ENCODE data around the gene ZNF578. TPM values are rescaled to one million over a fixed set of nuclear protein-coding genes. Genes with fewer than 3 reads are reported as not detected.
A peak's percentile ranks its signal among the peaks of the same experiment; 100 is the strongest.

Gene ZNF578
- total RNA-seq = 1.5 TPM
- long read RNA-seq = 0 reads

DNA sequence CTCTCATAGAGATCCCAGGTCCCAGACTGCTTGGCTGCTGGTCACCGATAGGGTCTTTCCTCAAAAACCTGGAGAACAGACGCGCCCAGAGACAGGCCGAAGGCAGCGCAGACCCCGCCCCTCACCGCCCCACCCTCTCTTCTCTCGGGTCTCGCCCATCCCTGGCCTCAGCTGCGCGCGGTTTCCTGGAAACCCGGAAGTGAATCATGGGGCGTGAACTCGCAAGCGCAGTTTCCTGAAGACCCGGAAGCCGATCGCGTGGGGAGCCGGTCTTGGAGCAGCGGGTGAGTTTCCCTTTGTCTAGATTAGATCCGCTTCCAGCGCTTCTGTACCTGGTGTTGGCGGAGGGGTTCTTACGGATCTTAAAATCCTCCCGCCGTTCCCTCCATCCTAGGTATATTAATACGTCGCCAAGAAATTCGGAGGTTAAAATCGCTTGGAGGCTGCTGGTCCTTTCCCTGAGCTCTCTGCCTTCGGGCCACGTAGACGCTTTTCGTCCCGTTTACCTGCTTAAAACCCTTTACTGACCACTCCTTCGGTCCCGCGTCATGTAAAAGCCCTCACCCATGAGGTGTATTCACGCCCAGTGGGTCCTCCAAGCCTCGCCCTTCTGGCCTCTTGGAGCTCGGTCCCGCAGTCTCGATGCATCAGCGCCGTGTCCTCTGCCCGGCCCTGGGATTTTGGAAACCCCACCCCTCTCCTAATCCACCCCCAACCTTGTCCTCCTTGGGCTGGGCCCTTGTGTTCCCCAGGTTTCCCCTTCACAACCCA is at the start of gene ZNF578:
Gene ZNF578 (plus strand): TSS at position 230 of the 771 bp plus-strand sequence. CDS start 48,293 bp downstream, outside the sequence.
- peaks cover 89% of the 10 kb centered on the region for H3K9me3 ChIP-seq
- TF ChIP-seq, protein P1, sequence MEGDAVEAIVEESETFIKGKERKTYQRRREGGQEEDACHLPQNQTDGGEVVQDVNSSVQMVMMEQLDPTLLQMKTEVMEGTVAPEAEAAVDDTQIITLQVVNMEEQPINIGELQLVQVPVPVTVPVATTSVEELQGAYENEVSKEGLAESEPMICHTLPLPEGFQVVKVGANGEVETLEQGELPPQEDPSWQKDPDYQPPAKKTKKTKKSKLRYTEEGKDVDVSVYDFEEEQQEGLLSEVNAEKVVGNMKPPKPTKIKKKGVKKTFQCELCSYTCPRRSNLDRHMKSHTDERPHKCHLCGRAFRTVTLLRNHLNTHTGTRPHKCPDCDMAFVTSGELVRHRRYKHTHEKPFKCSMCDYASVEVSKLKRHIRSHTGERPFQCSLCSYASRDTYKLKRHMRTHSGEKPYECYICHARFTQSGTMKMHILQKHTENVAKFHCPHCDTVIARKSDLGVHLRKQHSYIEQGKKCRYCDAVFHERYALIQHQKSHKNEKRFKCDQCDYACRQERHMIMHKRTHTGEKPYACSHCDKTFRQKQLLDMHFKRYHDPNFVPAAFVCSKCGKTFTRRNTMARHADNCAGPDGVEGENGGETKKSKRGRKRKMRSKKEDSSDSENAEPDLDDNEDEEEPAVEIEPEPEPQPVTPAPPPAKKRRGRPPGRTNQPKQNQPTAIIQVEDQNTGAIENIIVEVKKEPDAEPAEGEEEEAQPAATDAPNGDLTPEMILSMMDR (IDR thresholded peaks at IDR 0.05) = no peak
- peak within 1 kb of the TSS; percentile 8 for H3K27ac ChIP-seq
- peaks cover 7% of the 10 kb centered on the region for H3K4me1 ChIP-seq
- peak; percentile 82 for ATAC-seq
- DNase-seq = peak; percentile 77
- H3K36me3 ChIP-seq = peaks cover 12% of the 10 kb centered on the region
- H3K4me3 ChIP-seq = peak within 1 kb of the TSS; percentile 60
- intact Hi-C loops (cut with DNase I) = no loop called here
- H3K27me3 ChIP-seq (ENCODE audit: low read depth) = no peaks in the 10 kb centered on the region

DNA sequence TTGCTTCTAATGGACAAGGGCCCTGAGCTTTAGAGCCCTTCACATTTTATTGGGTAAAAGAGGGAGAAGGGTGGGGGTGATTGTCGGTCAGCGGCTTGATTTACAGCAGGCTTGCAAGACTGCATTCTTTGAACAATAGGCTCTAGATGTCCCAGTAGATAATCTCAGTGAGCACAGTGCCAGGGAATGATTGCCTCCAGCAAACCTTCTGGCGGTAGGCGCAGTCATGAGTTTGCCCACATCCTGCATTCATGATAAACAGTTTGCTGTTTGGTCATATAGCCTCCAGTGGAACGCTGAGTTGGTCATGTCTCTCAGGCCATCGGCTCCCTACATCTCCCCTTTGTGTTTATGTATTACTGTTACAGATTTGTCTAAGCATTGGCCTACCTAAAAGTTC is 43.1 kb upstream of the ZNF578 start:
- Histone ChIP-seq H3K27ac (no peak overlapping the region), H3K9me3 (peaks cover 85% of the 10 kb centered on the region), H3K4me3 (no peak overlapping the region), H3K27me3 (ENCODE audit: low read depth) (no peaks in the 10 kb centered on the region), H3K4me1 (no peaks in the 10 kb centered on the region), H3K36me3 (peaks cover 64% of the 10 kb centered on the region)
- no peak for DNase-seq
- ATAC-seq = no peak
- TF ChIP-seq, protein P1 (IDR thresholded peaks at IDR 0.05) = no peak
- intact Hi-C loops (cut with DNase I) = no loop called here

DNA sequence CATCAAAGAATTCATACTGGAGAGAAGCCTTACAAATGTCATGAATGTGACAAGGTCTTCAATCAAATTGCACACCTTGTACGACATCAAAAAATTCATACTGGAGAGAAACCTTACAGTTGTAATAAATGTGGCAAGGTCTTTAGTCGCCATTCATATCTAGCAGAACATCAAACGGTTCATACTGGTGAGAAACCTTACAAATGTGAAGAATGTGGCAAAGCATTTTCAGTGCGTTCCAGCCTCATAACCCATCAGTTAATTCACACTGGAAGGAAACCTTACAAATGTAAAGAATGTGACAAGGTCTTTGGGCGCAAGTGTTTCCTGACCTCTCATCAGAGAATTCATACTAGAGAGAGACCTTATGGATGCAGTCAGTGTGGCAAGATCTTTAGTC is 37.6 kb upstream of the ZNF578 start:
- ATAC-seq = no peak
- no peaks in the 10 kb centered on the region for H3K27me3 ChIP-seq (ENCODE audit: low read depth)
- H3K36me3 ChIP-seq = peaks cover 11% of the 10 kb centered on the region
- peaks cover 99% of the 10 kb centered on the region for H3K9me3 ChIP-seq
- intact Hi-C loops (cut with DNase I) = no loop called here
- TF ChIP-seq, protein P1 (IDR thresholded peaks at IDR 0.05) = no peak
- no peaks in the 10 kb centered on the region for H3K4me1 ChIP-seq
- DNase-seq = no peak
- H3K4me3 ChIP-seq = no peak overlapping the region
- H3K27ac ChIP-seq = no peak overlapping the region

DNA sequence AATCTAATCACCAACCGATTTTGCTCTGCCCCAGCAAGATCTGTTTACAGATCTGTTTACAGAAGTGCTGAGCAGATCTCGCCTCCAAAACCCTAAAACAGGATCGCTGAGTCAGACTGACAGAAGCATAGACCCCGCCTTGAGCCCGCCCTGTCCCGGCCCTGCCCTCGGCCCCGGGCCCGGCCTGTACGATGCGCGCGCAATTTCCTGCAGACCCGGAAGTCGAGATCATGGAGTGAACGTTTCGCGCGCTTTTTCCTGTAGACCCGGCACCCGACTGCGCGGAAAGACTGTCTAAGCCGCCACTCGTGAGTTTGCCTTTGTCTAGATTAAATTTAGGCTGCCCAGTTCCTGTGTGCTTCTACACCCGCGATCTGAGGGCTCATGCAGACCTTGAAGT is 24.4 kb upstream of the ZNF578 start, which contains the start of gene ZNF534:
Gene ZNF534 (plus strand): TSS at position 212 of the 400 bp plus-strand sequence. CDS start 2,327 bp downstream, outside the sequence.
- TF ChIP-seq, protein P1 (IDR thresholded peaks at IDR 0.05) = no peak
- DNase-seq (no peak), ATAC-seq (no peak)
- H3K27ac ChIP-seq = no peak within 1 kb of the TSS
- intact Hi-C loops (cut with DNase I) = no loop called here
- no peaks in the 10 kb centered on the region for H3K36me3 ChIP-seq
- H3K27me3 ChIP-seq (ENCODE audit: low read depth) = no peaks in the 10 kb centered on the region
- H3K9me3 ChIP-seq = peaks cover 53% of the 10 kb centered on the region
- H3K4me1 ChIP-seq = no peaks in the 10 kb centered on the region
- H3K4me3 ChIP-seq = no peak within 1 kb of the TSS

DNA sequence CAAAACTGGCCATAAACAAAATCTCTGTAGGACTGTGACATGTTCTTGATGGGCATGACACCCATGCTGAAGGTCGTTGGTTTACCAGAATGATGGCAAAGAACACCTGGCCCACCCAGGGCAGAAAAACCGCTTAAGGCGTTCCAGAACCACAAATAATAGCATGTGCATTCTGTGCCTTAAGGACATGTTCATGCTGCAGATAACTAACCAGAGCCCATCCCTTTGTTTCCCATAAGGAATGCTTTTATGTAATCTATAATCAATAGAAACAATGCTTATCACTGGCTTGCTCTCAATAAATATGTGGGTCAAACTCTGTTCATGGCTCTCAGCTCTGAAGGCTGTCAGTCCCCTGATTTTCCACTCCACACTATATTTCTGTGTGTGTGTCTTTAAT is 11.2 kb upstream of the ZNF578 start:
- Histone ChIP-seq H3K4me1 (no peaks in the 10 kb centered on the region), H3K36me3 (no peaks in the 10 kb centered on the region), H3K9me3 (peaks cover 53% of the 10 kb centered on the region), H3K27me3 (ENCODE audit: low read depth) (no peaks in the 10 kb centered on the region), H3K4me3 (no peak overlapping the region), H3K27ac (no peak overlapping the region)
- ATAC-seq (no peak), DNase-seq (no peak)
- TF ChIP-seq, protein P1 (IDR thresholded peaks at IDR 0.05) = no peak
- intact Hi-C loops (cut with DNase I) = no loop called here

All from lower lobe of right lung (tissue), 2 donors.